Breast epithelium (tissue), 4 donors: ENCODE results near the gene PPP2R2D. TPM values are rescaled to one million over a fixed set of nuclear protein-coding genes. Genes with fewer than 3 reads are reported as not detected.
A peak's percentile ranks its signal among the peaks of the same experiment; 100 is the strongest.

Experiments used
- DNase-seq, 2 donors: peaks; one replicate each; pipeline ENCODE4 v3.0.0-alpha.2; 2019; ENCODE audit warnings: low spot score in 2 of 2
- H3K27ac ChIP-seq, 2 donors: fragments of 200-600 bp; sonication (generic) in 1 of 2; one replicate each; pipeline ENCODE4 v1.5.1; 2016 to 2019; ENCODE audit warnings: mild to moderate bottlenecking in 1 of 2
- H3K27me3 ChIP-seq, 2 donors: fragments of 200-600 bp; sonication (generic) in 1 of 2; one replicate each; pipeline versions ENCODE4 v1.5.1 to v1.6.0; 2017 to 2019; ENCODE audit warnings: control low read depth in 1 of 2, mild to moderate bottlenecking in 1 of 2
- H3K36me3 ChIP-seq: fragments of 200-600 bp; one replicate; pipeline ENCODE4 v1.5.1; 2019
- H3K4me1 ChIP-seq, 2 donors: fragments of 200-600 bp; sonication (generic); one replicate each; pipeline ENCODE4 v1.5.1; 2016 to 2019; ENCODE audit warnings: control low read depth in 1 of 2
- H3K4me3 ChIP-seq, 3 donors: fragments of 200-600 bp; sonication (generic); 1 replicate in 2 of 3; 2 replicates in 1 of 3; pipeline ENCODE4 v1.5.1; 2016 to 2019; ENCODE audit warnings: mild to moderate bottlenecking in 3 of 3, moderate library complexity in 2 of 3
- H3K9me3 ChIP-seq, 2 donors: fragments of 200-600 bp; sonication (generic) in 1 of 2; one replicate each; pipeline ENCODE4 v1.5.1; 2016 to 2019; ENCODE audit warnings: control low read depth in 1 of 2
- CTCF ChIP-seq, 3 donors: fragments of 450-650 bp; IDR thresholded peaks; one replicate each; pipeline ENCODE4 v1.5.1; 2016 to 2017; ENCODE audit warnings: antibody characterized with exemption in 3 of 3, mild to moderate bottlenecking in 3 of 3, moderate library complexity in 3 of 3
- POLR2A ChIP-seq: fragments of 450-650 bp; IDR thresholded peaks from one replicate; pipeline ENCODE4 v1.6.1; 2016; ENCODE audit warnings: antibody characterized with exemption, mild to moderate bottlenecking, moderate library complexity
- POLR2AphosphoS5 ChIP-seq, 3 donors: sonication (generic); formaldehyde crosslinking; IDR thresholded peaks; one replicate each; pipeline ENCODE4 v1.6.1; 2017; ENCODE audit warnings: antibody characterized with exemption in 3 of 3
- intact Hi-C: fragments of 100-400 bp; cut with DNase I; formaldehyde crosslinking; loops from one replicate; pipeline ENCODE4 v1.15.1; 2023; ENCODE audit warnings: low total_unique reads
- total RNA-seq, 3 donors: library from RNA; depleted of rRNA; stranded (reverse); fragments of >200 nt; gene quantifications; one replicate each; pipeline ENCODE4 v1.1.0, GENCODE V29; 2016

Gene PPP2R2D
- total RNA-seq, 3 donors from 2014 or later = 33.0 to 51.8 (median 44.1) TPM

DNA sequence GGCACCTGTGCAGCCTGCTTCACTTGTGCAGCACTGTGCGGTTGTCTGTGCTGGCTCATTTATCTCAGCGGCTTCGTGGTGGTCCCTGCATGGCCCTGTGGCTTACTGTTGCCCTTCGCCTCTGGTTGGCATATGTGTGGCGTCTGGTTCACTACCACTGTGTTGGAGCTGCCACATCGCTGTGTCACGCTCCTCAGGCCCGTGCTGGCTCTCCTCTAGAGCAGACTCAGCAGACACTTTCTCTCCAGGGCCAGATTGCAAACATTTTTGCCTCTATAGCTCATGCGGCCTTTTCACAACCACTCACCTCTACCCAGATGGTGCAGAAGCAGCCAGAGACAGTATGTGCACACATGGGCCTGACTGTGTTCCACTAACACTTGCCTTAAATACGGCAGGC lies 37.9 kb downstream of the PPP2R2D start:
- no peak for DNase-seq
- Histone ChIP-seq H3K36me3 (peaks cover 6% of the 10 kb centered on the region), H3K27ac (no peak overlapping the region), H3K27me3 (no peaks in the 10 kb centered on the region), H3K4me3 (no peak overlapping the region), H3K9me3 (no peaks in the 10 kb centered on the region), H3K4me1 (no peaks in the 10 kb centered on the region)
- intact Hi-C loops = no loop called here
- TF ChIP-seq CTCF (IDR thresholded peaks at IDR 0.05) (no peak), POLR2A (no peak)

DNA sequence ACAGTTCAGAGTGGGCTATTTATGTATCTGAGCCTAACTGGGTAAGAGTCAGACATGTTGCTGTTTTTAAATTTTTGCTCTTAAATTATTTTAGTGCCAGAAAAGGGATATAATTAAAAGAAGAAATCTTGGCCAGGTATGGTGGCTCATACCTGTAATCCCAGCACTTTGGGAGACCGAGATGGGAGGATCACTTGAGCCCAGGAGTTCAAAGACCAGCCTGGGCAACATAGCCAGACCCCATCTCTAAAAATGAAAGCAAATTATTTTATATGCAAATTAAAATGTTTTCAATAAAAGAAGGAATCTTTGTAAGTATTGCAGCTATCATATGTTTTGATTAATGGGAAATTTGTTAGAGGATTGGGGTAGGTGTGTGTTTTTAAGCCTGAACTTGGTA lies 41.6 kb downstream of the PPP2R2D start:
- no peak for TF ChIP-seq POLR2AphosphoS5 (IDR thresholded peaks at IDR 0.05)
- no peak for TF ChIP-seq POLR2A
- no peak for TF ChIP-seq CTCF (IDR thresholded peaks at IDR 0.05)
- Histone ChIP-seq H3K36me3 (peaks cover 19% of the 10 kb centered on the region), H3K4me1 (no peaks in the 10 kb centered on the region), H3K4me3 (no peak overlapping the region), H3K9me3 (no peaks in the 10 kb centered on the region), H3K27me3 (no peaks in the 10 kb centered on the region), H3K27ac (no peak overlapping the region)
- intact Hi-C loops = no loop called here
- DNase-seq = no peak

GRCh38 chr10:131943021-131943814 lies 42.4 kb downstream of the PPP2R2D start:
- no peaks in the 10 kb centered on the region for H3K4me1 ChIP-seq
- H3K27me3 ChIP-seq = no peaks in the 10 kb centered on the region
- intact Hi-C loops = no loop called here
- no peak overlapping the region for H3K27ac ChIP-seq
- no peak for TF ChIP-seq POLR2A
- TF ChIP-seq CTCF (IDR thresholded peaks at IDR 0.05) = no peak
- no peak for TF ChIP-seq POLR2AphosphoS5 (IDR thresholded peaks at IDR 0.05)
- DNase-seq = no peak
- H3K4me3 ChIP-seq = no peak overlapping the region
- no peaks in the 10 kb centered on the region for H3K9me3 ChIP-seq
- peaks cover 23% of the 10 kb centered on the region for H3K36me3 ChIP-seq

DNA sequence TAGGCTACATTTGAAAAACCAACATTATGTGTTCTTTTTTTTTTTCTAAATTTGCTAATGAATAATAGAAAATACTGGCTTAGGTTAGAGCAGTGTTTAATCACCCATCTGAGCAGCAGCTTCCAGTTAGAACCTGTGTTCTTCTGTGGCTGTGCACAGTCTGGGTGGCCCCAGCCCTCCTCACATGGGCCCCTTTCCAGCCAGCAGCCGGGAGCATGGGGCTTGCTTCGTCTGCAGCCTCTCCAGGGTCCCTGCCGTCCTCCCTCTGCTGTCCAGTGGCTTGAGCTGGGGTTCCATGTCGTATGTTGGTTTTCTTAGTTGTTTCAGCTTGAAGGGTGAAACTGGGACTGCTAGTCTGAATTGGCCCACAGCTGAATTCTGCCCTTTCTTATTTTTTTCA lies 43.6 kb downstream of the PPP2R2D start:
- intact Hi-C loops = no loop called here
- TF ChIP-seq CTCF (IDR thresholded peaks at IDR 0.05) (no peak), POLR2AphosphoS5 (IDR thresholded peaks at IDR 0.05) (no peak), POLR2A (no peak)
- no peaks in the 10 kb centered on the region for H3K4me1 ChIP-seq
- H3K27me3 ChIP-seq = no peaks in the 10 kb centered on the region
- H3K36me3 ChIP-seq = peaks cover 27% of the 10 kb centered on the region
- no peak for DNase-seq
- no peak overlapping the region for H3K4me3 ChIP-seq
- no peak overlapping the region for H3K27ac ChIP-seq
- no peaks in the 10 kb centered on the region for H3K9me3 ChIP-seq

DNA sequence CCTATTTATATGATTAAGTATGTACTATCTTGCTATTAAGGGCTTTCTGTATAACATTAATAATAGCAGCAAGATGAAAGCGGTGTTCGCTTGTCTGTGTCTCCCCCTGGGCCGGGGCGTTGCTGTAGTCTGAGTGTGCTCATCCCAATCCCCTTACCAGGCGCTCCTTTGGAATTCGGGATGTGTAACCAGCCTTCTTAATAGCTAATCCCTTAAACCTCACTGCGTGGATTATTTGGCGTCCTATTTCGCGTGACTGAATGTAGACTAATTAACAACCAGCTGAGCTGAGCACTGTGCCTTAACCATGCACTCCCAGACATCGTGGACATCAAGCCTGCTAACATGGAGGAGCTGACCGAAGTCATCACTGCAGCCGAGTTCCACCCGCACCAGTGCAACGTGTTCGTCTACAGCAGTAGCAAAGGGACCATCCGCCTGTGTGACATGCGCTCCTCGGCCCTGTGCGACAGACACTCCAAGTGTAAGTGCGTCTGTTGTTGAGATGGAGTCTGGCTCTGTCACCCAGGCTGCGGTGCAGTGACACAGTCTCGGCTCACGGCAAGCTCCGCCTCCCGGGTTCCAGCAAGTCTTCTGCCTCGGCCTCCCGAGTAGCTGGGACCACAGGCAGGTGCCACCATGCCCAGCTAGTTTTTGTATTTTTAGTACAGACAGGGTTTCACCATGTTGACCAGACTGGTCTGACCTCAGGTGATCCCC lies 44.3 kb downstream of the PPP2R2D start:
- no peaks in the 10 kb centered on the region for H3K4me1 ChIP-seq
- intact Hi-C loops = no loop called here
- TF ChIP-seq POLR2A (no peak), CTCF (IDR thresholded peaks at IDR 0.05) (no peak), POLR2AphosphoS5 (IDR thresholded peaks at IDR 0.05) (no peak)
- DNase-seq = peak in 1 of 2 donors; percentile 15
- peaks cover 28% of the 10 kb centered on the region for H3K36me3 ChIP-seq
- no peak overlapping the region for H3K4me3 ChIP-seq
- no peak overlapping the region for H3K27ac ChIP-seq
- no peaks in the 10 kb centered on the region for H3K9me3 ChIP-seq
- H3K27me3 ChIP-seq = no peaks in the 10 kb centered on the region
